NCI-H2227 treated with DMSO at 0.1 percent for 48 hours (cell line): ENCODE data around the gene BTBD2.
"Not testable (repeated sequence)": the region's sequence is repeated elsewhere in the genome, so short reads cannot be mapped to it uniquely, and the experiment has no call there.

Experiments
- DNase-seq: peaks from one replicate; lab custom pipeline; 2025; lab: John Stamatoyannopoulos, UW

The BTBD2 gene

DNA sequence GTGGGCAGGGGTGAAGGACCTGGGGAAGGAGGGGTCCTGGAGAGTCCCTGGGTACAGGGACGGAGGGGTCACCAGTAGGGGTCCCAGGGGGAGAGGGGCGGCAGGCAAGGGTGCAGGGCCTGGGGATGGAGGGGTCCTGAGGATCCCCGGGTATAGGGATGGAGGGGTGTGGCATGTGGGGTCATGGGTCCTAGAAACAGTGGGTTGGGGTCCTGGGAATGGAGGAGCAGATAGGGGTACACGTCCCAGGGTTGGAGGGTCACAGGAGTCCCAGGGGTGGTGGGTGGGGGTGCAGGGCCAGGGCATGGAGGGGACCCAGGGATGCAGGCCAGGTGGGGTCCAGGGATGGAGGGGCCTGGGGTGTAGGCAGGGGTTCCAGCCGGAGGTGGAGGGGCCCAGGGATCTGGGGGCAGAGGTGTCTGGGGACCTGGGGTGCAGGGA, 1.4 kb downstream of the BTBD2 start:
- DNase-seq = no peak

DNA sequence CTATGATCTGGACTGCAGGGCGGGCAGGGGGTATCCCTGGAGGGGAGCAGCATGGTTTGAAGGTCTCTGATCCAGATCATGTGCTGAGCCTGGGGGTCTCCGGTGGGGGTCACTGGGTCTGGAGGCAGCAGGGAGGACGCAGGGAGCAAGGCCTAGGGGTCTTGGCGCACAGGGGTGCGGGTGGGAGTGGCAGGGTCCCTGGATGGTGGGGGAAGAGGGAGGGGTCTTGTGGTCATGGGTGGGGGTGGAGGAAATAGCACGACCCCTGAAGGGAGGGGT, 1.9 kb downstream of the BTBD2 start:
- no peak for DNase-seq

DNA sequence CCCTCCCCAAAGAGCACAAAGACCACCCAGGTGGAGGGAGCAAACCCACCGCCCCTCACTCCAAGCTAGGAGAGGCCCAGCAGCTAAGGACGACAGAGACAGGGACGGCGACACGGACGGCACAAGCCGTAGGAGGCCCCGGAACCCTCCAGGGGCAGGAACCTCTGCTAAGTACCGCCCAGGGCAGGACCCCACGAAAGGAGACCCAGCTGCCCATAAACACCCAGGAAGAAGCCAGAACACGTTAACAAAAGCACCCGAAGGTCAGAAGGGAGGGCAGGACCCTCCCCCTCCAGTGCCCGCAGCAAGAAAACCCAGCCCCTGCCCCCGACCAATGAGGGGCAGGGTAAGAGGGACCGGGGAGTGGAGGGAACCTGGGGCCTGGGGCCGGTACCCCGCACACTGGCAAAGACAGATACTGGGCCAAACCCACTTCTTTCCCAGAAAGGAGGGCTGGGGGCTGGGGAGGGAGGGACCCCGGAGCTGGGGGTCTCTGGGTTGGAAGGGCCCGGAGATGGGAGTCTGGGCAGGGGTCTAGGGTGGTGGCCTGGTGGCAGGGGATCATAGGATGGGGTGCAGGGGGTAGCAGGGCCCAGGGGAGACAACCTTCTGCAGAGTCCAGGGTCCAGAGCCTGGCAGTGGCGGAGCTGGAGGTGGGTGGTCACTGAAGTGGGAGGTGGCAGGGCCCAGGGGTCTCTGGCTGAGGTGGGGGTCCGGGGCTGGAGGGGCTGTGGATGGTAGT, 2.4 kb downstream of the BTBD2 start:
- DNase-seq = no peak

DNA sequence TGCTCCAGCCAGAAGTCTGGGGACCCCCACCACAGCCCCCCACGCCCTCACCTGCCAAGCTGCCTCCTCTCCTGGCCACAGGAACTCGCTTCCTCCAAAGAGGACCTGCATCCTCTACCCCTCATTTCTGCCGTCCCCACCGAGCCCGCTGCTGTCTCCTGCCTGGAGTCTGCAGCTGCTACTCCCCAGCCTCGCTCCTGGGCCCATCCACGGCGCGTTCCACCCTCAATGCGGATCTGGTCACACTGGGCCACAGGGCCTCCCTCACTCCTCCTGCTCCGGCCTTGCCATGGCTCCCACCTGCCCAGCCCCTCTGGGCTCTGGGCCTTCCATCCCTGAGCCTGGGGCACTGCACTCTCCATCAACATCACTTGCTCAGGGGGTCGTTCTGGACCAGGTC, 4.3 kb downstream of the BTBD2 start:
- DNase-seq = no peak

DNA sequence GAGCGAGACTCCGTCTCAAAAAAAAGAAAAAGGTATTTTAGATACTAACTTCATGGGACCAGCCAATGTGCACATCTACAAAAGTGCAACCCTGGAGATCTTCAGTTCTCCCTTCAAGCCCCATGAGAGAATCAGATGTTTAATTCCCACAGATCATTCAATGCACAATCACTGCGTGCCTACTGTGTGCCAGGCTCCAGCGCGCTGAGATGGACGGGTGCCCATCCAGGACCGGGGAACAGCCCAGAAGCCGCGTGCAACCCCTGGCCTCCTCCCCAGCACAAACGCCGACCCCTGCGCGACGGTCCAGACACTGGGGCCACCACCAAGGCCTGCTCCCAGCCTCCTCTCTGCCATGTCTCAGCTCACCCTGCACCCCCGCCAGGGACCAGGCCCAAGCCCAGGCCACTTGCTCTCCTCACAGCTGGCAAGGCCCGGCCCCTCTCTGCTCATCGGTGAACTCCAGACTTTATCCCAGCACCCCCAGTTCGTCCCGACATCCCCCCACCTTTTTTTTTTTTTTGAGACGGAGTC, 5.3 kb downstream of the BTBD2 start:
- no peak for DNase-seq

DNA sequence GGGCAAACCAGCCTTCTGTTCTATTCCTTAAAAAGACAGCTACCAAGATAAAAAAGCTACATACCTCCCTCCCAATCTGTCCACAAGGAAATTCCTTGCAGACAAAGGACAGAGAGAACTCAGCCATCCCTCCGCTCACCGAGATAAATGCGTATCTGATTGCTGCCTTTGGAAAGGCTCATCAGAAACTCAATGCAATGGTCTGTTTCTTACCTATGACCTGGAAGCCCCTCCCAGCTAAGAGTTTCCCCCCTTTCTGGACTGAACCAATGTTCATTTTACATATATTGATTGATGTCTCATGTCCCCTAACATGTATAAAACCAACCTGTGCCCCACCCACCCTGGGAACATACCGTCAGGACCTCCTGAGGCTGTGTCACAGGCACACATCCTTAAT, 11.6 kb downstream of the BTBD2 start:
- DNase-seq = no peak

DNA sequence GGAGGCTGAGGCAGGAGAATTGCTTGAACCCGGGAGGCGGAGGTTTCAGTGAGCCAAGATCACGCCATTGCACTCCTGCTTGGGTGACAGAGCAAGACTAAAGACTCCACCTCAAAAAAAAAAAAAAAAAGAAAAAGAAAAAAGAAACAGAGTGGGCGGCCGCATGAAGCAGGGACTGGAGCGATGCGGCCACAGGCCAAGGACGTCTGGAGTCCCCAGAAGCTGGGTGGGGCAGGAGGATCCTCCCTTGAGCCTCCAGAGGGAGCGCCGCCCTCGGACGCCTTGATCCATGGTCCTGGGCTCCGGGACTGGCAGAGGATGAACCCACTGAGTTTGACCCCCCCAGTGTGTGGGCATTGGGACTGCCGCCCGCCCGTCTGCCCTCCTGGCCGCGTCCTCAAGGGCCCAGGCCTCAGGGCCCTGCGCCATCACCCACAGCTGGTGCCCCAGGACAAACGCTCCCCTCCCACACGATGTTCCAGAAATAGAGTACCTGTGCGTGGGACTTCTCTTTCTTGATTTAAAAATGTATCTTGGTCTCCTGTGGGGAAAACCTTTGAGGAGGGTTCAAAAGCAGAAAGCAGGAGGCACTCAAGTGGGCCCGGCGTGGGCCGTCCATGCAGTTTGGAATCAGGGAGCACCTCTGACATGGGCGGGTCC, 15.5 kb downstream of the BTBD2 start:
- DNase-seq = no peak

DNA sequence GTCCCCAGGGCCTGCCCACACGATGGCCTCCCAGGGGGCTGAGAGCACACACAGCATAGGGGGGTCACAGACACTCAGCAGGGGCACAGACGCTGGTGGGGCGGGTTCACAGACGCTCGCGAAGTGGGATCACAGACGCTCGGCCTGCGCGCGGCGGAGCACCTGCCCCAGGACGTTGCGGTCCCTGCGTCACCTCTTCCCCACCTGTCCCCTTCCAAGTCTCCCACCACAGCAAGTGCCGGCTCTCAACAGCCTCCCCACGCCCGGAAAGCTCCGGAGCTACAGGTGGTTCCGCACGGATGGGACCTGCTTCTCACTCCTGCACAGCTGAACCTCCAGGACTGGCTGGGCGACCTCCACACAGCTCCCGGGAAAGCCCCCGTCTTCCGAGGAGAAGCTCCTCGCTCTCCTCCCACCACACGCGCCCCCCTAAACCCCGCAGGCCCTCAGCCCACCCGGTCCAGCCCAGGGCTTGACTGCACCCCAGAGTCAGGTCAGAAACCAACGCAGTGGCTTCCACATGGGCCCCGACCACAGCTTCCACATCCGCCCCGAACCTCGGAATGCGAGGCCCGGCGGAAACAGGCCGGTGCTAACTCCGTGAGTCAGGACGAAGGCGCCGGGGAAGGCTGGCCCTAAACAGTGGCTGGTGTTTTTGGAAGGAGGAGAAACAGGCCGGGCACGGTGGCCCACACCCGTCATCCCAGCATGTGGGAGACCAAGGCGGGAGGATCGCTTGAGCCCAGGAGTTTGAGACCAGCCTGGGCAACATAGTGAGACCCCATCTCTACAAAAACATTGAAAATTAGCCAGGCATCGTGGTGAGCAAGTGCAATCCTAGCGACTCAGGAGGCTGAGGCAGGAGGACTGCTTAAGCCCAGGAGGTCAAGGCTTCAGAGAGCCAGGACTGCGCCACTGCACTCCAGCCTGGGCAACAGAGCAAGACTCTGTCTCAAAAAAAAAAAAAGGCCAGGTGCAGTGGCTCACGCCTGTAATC, 16.5 kb downstream of the BTBD2 start:
- no peak for DNase-seq

DNA sequence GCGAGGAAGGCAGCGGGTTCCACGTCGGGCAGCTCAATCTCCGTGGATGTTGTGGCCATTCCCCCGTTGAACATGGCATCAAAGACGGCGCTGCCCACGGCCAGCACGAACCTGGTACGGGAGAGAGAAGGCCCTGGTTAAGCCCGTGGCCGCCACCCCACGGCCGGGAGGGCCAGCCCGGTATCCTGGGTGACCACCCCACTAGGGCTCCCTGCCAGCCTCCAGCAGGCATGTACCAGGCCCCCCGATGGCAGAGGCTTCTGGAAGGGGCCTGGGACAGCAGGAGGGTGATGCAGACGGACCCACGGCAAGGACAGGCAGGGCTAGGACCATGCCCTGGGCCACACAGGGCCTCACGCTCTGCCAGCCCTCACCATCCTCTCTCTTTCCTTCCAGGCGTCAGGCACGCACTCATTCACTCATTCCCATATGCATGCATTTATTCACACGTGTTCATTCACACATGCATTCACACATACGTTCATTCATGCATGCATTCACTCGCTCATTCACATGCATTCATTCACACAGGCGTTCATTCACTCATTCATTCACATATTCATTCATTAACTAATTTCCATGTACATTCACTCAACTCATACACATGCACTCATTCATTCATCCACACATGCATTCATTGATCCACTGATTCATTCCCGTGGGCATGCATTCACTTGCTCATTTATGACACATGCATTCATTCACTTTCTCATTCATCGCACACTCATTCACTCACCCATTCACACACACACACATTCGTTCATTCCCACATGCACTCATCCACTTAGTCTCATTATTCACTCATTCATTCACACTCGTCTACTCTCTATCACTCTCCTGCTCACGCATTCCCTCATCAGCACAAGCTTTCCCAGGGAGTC, 17.9 kb downstream of the BTBD2 start:
- no peak for DNase-seq

DNA sequence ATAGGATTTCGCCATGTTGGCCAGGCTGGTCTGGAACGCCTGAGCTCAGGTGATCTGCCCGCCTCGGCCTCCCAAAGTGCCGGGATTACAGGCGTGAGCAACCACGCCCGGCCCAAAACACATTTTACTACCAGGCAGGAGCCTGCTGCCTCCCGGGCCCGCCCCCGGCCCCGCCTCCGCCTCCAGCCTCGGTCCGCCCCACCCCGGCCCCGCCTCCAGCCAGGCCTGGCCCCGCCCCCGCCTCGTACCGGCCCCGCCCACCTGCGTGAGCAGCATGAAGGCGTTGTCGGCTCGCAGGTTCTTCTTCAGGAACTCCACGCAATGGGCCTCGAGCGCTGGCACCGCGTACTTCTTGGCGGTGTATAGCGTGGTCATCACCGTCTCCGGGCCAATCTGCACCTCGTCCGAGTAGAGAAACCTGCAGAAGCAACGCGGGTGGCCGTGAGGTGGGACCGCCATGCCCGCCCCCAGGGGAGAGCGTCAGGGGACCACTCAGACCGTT, 22.7 kb downstream of the BTBD2 start:
- no peak for DNase-seq

DNA sequence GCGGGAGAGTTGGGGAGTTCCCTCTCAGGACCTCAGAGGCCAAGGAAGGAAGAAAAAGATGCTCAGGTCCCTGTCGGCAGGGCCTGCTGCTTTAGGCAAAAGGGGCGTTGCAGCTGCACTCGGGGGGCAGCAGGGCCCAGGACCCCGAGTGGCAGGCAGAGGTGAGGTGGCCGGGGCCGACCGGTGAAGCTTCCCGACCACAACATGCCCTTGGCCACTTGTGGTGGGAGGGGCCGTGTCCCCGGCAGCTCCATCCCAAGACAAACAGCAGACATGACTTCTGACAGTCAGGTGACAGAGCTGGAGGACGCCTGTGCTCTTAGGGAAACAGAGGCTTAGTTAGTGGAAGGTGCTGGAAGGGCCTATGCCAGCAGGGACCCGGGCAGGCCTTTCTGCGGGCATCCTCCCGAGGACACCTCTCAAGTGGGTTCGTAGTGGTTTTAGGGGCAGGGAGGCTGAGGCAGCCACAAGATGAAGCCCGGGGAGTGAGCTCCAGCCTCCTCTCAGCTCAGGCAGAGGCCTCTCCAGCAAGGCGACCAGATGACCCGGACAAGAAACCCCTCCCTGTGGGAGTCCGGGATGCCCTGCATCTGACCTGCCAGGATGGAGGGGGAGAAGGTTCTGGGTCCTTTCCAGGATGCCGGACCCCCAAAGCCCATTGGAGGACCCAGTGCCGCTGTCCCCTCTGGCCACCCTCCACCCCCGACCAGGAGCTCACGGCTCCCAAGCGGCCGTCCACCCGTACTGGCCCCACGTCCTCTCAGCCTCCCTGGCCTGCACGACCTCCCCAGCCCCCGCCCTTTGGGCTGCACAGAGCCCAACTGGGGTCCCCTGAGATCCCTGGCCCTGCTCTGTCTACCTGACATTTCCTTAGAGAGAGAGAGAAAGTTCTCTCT, 24.2 kb downstream of the BTBD2 start:
- no peak for DNase-seq

DNA sequence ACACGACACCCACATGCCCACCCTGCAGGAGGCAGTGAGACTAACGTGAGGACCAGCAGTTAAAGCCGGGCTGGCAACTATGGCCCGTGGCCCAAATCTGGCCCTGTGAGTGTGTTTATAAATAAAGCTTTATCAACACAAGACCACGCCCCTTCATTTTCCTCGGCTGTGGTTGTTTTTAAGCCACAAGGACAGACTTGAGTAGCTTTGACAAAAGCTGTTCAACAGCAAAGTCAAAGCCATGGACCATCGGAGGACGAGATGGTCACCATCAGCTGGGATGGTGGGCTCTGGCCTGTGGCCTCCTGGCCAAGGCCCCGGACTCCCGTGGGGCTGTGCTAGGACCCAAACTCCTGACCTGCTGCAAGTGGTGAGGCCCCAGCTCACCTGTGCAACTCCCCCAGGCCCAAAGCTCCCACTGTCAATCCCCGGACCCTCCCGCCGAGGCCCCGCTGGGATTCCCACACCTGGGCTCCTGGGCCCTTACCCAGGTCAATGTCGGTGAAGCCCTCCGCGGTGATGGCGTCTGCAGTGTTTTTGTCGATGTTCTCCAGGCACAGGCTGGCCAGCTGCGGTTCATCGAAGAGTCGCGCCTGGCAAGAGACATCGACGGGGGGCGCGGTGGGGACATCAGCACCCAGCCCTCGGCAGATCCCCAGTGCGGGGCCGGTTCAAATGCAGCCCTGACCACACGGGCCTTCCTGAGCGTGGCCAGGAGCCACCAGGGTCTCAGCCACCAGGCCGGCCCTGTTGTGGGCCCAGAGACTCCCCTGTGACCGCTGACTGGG, 25.1 kb downstream of the BTBD2 start:
- no peak for DNase-seq

DNA sequence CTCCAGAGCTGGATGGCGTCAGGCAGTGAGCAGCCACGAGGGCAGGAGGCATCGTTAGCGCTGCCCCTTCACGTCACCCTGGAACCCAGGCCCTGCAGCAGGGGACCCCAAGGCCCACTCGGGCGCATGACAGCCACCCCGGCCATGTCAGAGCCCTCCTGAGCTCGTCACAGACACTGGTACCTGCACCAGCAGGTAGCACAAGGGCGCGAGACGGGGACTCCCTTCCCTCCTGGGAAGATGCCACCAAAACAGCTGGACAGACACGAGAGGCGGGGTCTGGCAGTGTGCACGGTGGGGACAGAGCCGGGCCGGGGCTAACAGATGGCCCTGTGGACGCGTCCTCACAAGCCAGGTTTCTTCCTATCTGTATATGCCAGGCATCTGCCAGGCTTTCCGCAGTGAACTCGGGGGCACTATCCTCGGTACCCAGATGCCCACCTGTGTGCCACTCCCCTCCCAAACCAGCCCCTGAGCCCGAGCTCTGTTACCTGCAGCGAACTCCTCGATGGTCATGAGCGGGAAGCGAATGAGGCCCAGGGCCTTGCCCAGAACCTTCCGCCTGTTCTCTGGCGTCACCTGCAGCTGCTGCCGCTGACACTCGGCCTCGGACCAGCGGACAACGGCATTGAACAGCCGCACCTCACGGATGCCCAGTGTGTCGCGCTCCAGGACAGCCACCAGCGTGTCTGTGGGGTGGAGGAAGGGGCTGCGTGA, 25.8 kb downstream of the BTBD2 start:
- no peak for DNase-seq

DNA sequence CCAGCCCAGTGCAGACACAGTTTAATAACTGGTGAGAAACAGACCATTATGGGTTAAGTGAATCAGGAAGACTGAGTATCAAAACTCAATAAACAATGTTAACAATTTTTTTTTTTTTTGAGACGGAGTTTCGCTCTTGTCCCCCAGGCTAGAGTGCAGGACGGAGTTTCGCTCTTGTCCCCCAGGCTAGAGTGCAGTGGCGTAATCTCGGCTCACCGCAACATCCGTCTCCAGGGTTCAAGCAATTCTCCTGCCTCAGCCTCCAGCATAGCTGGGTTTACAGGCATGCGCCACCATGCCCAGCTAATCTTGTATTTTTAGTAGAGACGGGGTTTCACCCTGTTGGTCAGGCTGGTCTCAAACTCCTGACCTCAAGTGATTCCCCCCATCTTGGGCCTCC, 27.1 kb downstream of the BTBD2 start:
- DNase-seq = not testable (repeated sequence)

DNA sequence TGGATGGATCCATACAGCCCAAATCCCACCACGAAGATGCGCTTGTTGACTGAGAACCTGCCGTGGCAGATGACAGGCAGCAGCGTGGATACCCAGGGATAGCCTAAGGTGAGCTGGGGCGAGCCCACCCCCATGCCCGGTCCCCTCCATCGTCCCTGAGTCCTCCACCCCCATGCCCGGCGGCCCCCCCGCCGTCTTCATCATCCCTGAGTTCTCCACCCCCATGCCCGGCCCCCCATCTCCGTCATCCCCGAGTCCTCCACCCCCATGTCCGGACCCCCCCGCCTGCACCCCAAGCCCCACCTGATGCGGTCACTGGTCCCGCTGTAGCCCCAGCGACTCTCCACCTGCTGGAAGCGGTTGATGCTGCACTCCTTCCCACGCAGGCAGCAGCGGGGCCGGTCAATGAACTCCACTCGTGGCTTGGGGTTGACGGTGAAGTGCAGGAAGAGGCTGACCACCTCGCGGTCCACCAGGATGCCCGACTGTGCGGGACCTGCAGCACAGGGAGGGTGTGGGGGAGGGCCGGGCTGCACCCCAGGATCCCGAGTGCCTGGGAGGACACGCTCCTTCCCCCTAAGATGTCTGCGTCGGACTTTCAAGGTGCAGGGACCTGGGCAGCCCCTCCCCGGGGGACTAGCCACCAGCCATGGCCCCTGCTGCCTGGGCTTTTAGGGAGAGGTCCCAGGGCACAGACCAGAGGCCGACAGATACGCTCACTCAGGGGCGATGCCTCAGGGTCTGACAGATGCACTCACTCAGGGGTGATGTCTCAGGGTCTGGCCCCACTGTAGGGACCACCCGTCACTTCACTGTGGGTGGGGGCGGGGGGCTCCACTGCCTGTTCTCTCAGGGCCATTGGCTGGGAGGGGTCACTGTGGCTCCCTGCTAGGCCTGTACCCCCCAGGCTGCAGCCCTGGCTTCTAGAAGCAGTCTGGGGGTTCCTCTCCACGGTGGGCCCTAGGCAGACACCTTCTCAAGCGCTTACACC, 28.0 kb downstream of the BTBD2 start:
- DNase-seq = no peak

DNA sequence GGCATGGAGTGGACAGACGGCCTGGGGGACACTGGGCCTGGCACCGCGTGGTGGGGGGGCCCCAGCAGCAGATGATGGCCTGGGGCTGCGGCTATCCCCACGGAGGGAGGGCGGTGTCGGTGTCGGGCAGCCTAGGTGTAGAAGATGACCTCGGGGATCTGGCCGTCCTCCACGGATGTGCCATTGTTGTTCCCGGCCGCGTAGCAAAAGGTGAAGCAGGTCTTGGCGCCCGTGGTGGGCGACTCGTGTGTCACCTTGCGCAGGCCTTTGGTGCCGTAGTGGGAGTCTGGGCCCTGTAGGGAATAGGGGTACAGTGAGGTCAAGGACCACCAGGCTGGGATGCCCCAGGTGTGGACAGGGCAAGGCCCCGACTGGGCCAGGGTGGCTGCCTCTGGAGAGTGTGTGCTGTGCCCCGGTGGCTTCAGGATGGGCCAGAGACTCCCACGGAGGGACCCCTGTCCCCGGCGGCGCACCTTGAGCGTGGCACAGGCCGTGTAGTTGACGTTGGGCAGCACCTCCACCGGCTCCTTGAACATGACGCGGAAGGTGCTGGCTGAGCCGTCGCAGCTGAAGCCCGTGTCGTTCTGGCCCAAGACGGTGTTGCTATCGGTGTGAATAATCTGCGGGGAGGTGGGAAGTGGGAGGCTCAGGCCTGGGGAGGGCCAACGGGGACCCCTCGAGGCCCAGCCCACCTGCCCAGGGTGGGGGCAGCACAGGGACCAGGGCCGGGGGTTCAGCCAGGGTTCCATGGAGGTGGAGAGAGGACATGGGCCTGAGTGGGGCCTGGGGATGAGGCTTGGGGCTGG, 29.0 kb downstream of the BTBD2 start:
- DNase-seq = no peak
